ENCODE data around the gene RNF123.
"Not testable (repeated sequence)": the region's sequence is repeated elsewhere in the genome, so short reads cannot be mapped to it uniquely, and the experiment has no call there.

RNF123 gene

GRCh38 chr3:49733551-49733950 lies 44.2 kb downstream of the RNF123 start:
- Histone ChIP-seq H3K4me3 (ENCODE audit: low read depth in 1 of 5, low read length in 5 of 5) (no peak overlapping the region), H3K27me3 (ENCODE audit: control insufficient read depth in 5 of 5, insufficient read depth in 4 of 5, low read length in 5 of 5) (no peaks in the 10 kb centered on the region), H3K4me1 (ENCODE audit: control insufficient read depth in 5 of 5, insufficient read depth in 5 of 5, low read length in 5 of 5) (no peaks in the 10 kb centered on the region), H3K9me3 (ENCODE audit: control insufficient read depth in 5 of 5, low read length in 5 of 5) (no peaks in the 10 kb centered on the region), H3K9ac (ENCODE audit: low read length in 5 of 5) (no peak overlapping the region), H3K36me3 (ENCODE audit: control insufficient read depth in 5 of 5, insufficient read depth in 5 of 5, low read length in 5 of 5) (peaks cover 14 to 71% (median 61%) of the 10 kb centered on the region in 5 donors), H3K27ac (ENCODE audit: low read depth, low read length) (no peak overlapping the region)

DNA sequence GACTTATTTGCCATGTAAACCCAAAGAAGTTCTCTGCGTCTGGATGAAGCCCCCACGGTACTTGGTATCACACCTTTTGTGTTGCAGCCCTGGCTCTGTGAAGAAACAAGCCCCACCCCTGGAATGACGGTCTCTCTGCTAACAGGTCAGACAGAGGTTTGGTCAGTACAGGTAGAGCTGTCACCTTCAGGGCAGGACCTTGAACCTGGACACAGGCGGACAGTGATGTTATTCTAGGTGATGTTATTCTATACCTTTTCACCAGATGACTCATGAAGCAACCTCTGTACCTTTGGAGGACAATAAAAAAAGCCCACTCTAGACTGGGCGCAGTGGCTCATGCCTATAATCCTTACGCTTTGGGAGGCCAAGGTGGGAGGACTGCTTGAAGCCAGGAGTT lies 45.4 kb downstream of the RNF123 start:
- Histone ChIP-seq H3K27ac (ENCODE audit: low read depth, low read length) (no peak overlapping the region), H3K36me3 (ENCODE audit: control insufficient read depth in 5 of 5, insufficient read depth in 5 of 5, low read length in 5 of 5) (peaks cover 14 to 75% (median 61%) of the 10 kb centered on the region in 5 donors), H3K9ac (ENCODE audit: low read length in 5 of 5) (no peak overlapping the region), H3K4me1 (ENCODE audit: control insufficient read depth in 5 of 5, insufficient read depth in 5 of 5, low read length in 5 of 5) (no peaks in the 10 kb centered on the region), H3K9me3 (ENCODE audit: control insufficient read depth in 5 of 5, low read length in 5 of 5) (no peaks in the 10 kb centered on the region), H3K27me3 (ENCODE audit: control insufficient read depth in 5 of 5, insufficient read depth in 4 of 5, low read length in 5 of 5) (no peaks in the 10 kb centered on the region), H3K4me3 (ENCODE audit: low read depth in 1 of 5, low read length in 5 of 5) (no peak overlapping the region)

GRCh38 chr3:49738067-49738713 lies 48.8 kb downstream of the RNF123 start:
- H3K9ac ChIP-seq (ENCODE audit: low read length in 5 of 5), result no peak overlapping the region
- no peaks in the 10 kb centered on the region for H3K27me3 ChIP-seq (ENCODE audit: control insufficient read depth in 5 of 5, insufficient read depth in 4 of 5, low read length in 5 of 5)
- H3K36me3 ChIP-seq (ENCODE audit: control insufficient read depth in 5 of 5, insufficient read depth in 5 of 5, low read length in 5 of 5), result peaks cover 14 to 55% (median 37%) of the 10 kb centered on the region in 5 donors
- no peak overlapping the region for H3K4me3 ChIP-seq (ENCODE audit: low read depth in 1 of 5, low read length in 5 of 5)
- no peak overlapping the region for H3K27ac ChIP-seq (ENCODE audit: low read depth, low read length)
- no peaks in the 10 kb centered on the region for H3K4me1 ChIP-seq (ENCODE audit: control insufficient read depth in 5 of 5, insufficient read depth in 5 of 5, low read length in 5 of 5)
- H3K9me3 ChIP-seq (ENCODE audit: control insufficient read depth in 5 of 5, low read length in 5 of 5), result no peaks in the 10 kb centered on the region

- no peak overlapping the region for H3K27ac ChIP-seq (ENCODE audit: low read depth, low read length)
- H3K4me3 ChIP-seq (ENCODE audit: low read depth in 1 of 5, low read length in 5 of 5), result no peak overlapping the region
- H3K27me3 ChIP-seq (ENCODE audit: control insufficient read depth in 5 of 5, insufficient read depth in 4 of 5, low read length in 5 of 5), result no peaks in the 10 kb centered on the region
- H3K9ac ChIP-seq (ENCODE audit: low read length in 5 of 5), result no peak overlapping the region
- no peaks in the 10 kb centered on the region for H3K4me1 ChIP-seq (ENCODE audit: control insufficient read depth in 5 of 5, insufficient read depth in 5 of 5, low read length in 5 of 5)
- peaks cover 9 to 51% (median 27%) of the 10 kb centered on the region in 5 donors for H3K36me3 ChIP-seq (ENCODE audit: control insufficient read depth in 5 of 5, insufficient read depth in 5 of 5, low read length in 5 of 5)
- H3K9me3 ChIP-seq (ENCODE audit: control insufficient read depth in 5 of 5, low read length in 5 of 5), result no peaks in the 10 kb centered on the region
These were observed 51.1 kb downstream of the RNF123 start for GRCh38 chr3:49740427-49740826.

DNA sequence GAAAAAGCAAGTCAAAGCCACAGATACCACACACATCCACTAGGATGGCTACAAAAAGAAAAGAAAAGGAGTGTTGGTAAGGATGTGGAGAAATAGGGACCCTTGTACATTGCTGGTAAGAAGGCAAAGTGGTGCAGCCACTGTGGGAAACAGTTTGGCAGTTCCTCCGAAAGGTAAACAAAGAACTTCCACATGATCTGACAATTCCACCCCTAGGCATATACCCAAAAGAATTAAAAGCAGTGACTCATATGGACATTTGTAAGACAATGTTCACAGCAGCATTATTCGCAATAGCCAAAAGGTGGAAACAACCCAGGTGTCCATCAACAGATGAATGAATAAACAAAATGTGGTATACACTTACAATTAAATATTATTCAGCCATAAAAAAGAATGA lies 56.6 kb downstream of the RNF123 start:
- H3K4me3 ChIP-seq (ENCODE audit: low read depth in 1 of 5, low read length in 5 of 5), result no peak overlapping the region
- no peak overlapping the region for H3K9ac ChIP-seq (ENCODE audit: low read length in 5 of 5)
- H3K9me3 ChIP-seq (ENCODE audit: control insufficient read depth in 5 of 5, low read length in 5 of 5), result no peaks in the 10 kb centered on the region
- peaks cover 6 to 37% (median 20%) of the 10 kb centered on the region in 5 donors for H3K36me3 ChIP-seq (ENCODE audit: control insufficient read depth in 5 of 5, insufficient read depth in 5 of 5, low read length in 5 of 5)
- H3K27ac ChIP-seq (ENCODE audit: low read depth, low read length), result no peak overlapping the region
- H3K27me3 ChIP-seq (ENCODE audit: control insufficient read depth in 5 of 5, insufficient read depth in 4 of 5, low read length in 5 of 5), result no peaks in the 10 kb centered on the region
- no peaks in the 10 kb centered on the region for H3K4me1 ChIP-seq (ENCODE audit: control insufficient read depth in 5 of 5, insufficient read depth in 5 of 5, low read length in 5 of 5)

DNA sequence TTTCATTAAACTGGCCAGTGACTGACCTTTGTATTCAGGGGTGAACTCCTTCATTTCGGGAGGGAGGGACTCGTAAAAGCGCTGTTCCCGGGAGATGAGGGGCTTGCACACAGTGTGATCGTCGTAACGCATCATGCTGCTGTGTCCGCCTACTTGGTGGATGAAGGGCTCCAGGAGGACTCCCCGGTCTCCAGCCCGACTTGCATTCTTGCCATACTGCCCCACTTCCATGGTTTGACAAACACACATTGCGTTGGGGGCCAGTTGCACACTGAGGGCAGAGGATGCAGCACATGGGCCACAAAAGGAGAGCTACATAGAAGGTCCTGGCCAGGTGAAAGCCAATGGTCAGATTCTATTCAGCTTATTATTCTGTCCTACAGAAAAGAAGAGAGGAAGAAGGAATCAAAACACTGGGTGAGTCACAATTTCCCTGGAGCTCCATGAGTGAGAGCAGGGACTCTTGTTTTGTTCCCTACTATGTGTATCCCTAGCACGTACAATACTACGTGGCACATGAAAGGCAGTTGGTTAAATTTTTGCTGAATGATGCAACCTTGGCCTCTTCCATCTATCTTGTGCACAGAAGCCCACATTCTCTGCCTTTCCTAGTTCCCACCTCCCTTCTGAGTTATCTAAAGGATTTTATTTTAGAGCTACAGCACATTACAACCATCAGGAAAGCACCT lies 58.6 kb downstream of the RNF123 start:
- no peak overlapping the region for H3K27ac ChIP-seq (ENCODE audit: low read depth, low read length)
- H3K9ac ChIP-seq (ENCODE audit: low read length in 5 of 5), result no peak overlapping the region
- H3K9me3 ChIP-seq (ENCODE audit: control insufficient read depth in 5 of 5, low read length in 5 of 5), result no peaks in the 10 kb centered on the region
- H3K36me3 ChIP-seq (ENCODE audit: control insufficient read depth in 5 of 5, insufficient read depth in 5 of 5, low read length in 5 of 5), result peaks cover 6 to 33% (median 20%) of the 10 kb centered on the region in 5 donors
- H3K4me1 ChIP-seq (ENCODE audit: control insufficient read depth in 5 of 5, insufficient read depth in 5 of 5, low read length in 5 of 5), result no peaks in the 10 kb centered on the region
- H3K27me3 ChIP-seq (ENCODE audit: control insufficient read depth in 5 of 5, insufficient read depth in 4 of 5, low read length in 5 of 5), result no peaks in the 10 kb centered on the region
- H3K4me3 ChIP-seq (ENCODE audit: low read depth in 1 of 5, low read length in 5 of 5), result no peak overlapping the region

DNA sequence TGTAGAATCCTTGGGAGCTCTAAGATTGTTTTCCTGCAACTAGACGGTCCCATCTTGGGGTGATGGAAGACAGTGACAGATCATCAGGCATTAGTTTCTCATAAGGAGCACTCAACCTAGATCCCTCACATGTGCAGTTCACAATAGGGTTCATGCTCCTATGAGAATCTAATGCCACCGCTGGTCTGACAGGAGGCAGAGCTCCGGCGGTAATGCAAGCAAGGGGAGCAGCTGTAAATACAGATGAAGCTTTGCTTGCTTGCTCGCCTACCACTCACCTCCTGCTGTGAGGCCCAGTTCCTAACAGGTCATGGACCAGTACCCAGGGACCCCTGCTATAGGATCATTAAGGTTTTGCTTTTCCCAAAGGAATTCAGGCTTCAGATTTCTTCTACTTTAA lies 59.5 kb downstream of the RNF123 start:
- H3K4me3 ChIP-seq (ENCODE audit: low read depth in 1 of 5, low read length in 5 of 5); H3K27ac ChIP-seq (ENCODE audit: low read depth, low read length); H3K27me3 ChIP-seq (ENCODE audit: control insufficient read depth in 5 of 5, insufficient read depth in 4 of 5, low read length in 5 of 5); H3K9me3 ChIP-seq (ENCODE audit: control insufficient read depth in 5 of 5, low read length in 5 of 5); H3K9ac ChIP-seq (ENCODE audit: low read length in 5 of 5); H3K4me1 ChIP-seq (ENCODE audit: control insufficient read depth in 5 of 5, insufficient read depth in 5 of 5, low read length in 5 of 5): not testable (repeated sequence)
- H3K36me3 ChIP-seq (ENCODE audit: control insufficient read depth in 5 of 5, insufficient read depth in 5 of 5, low read length in 5 of 5), result peaks cover 6 to 26% (median 19%) of the 10 kb centered on the region in 5 donors

- H3K4me3 ChIP-seq (ENCODE audit: low read depth in 1 of 5, low read length in 5 of 5), result no peak overlapping the region
- no peak overlapping the region for H3K27ac ChIP-seq (ENCODE audit: low read depth, low read length)
- peaks cover 0 to 8% (median 0%) of the 10 kb centered on the region in 5 donors for H3K4me1 ChIP-seq (ENCODE audit: control insufficient read depth in 5 of 5, insufficient read depth in 5 of 5, low read length in 5 of 5)
- no peaks in the 10 kb centered on the region for H3K27me3 ChIP-seq (ENCODE audit: control insufficient read depth in 5 of 5, insufficient read depth in 4 of 5, low read length in 5 of 5)
- H3K9ac ChIP-seq (ENCODE audit: low read length in 5 of 5), result no peak overlapping the region
- no peaks in the 10 kb centered on the region for H3K9me3 ChIP-seq (ENCODE audit: control insufficient read depth in 5 of 5, low read length in 5 of 5)
- H3K36me3 ChIP-seq (ENCODE audit: control insufficient read depth in 5 of 5, insufficient read depth in 5 of 5, low read length in 5 of 5), result peaks cover 5 to 21% (median 19%) of the 10 kb centered on the region in 5 donors
These were observed 60.7 kb downstream of the RNF123 start for GRCh38 chr3:49750056-49750455.

- Histone ChIP-seq H3K9me3 (ENCODE audit: control insufficient read depth in 5 of 5, low read length in 5 of 5) (no peaks in the 10 kb centered on the region), H3K4me1 (ENCODE audit: control insufficient read depth in 5 of 5, insufficient read depth in 5 of 5, low read length in 5 of 5) (peaks cover 0 to 8% (median 0%) of the 10 kb centered on the region in 5 donors), H3K27me3 (ENCODE audit: control insufficient read depth in 5 of 5, insufficient read depth in 4 of 5, low read length in 5 of 5) (no peaks in the 10 kb centered on the region), H3K36me3 (ENCODE audit: control insufficient read depth in 5 of 5, insufficient read depth in 5 of 5, low read length in 5 of 5) (peaks cover 2 to 16% (median 15%) of the 10 kb centered on the region in 5 donors), H3K9ac (ENCODE audit: low read length in 5 of 5) (no peak overlapping the region), H3K27ac (ENCODE audit: low read depth, low read length) (no peak overlapping the region), H3K4me3 (ENCODE audit: low read depth in 1 of 5, low read length in 5 of 5) (no peak overlapping the region)
These were observed 62.1 kb downstream of the RNF123 start for GRCh38 chr3:49751501-49751900.

GRCh38 chr3:49754536-49754935 lies 65.2 kb downstream of the RNF123 start:
- Histone ChIP-seq H3K27ac (ENCODE audit: low read depth, low read length) (no peak overlapping the region), H3K36me3 (ENCODE audit: control insufficient read depth in 5 of 5, insufficient read depth in 5 of 5, low read length in 5 of 5) (peaks cover 0 to 4% (median 0%) of the 10 kb centered on the region in 5 donors), H3K9me3 (ENCODE audit: control insufficient read depth in 5 of 5, low read length in 5 of 5) (no peaks in the 10 kb centered on the region), H3K9ac (ENCODE audit: low read length in 5 of 5) (no peak overlapping the region), H3K27me3 (ENCODE audit: control insufficient read depth in 5 of 5, insufficient read depth in 4 of 5, low read length in 5 of 5) (no peaks in the 10 kb centered on the region), H3K4me3 (ENCODE audit: low read depth in 1 of 5, low read length in 5 of 5) (no peak overlapping the region), H3K4me1 (ENCODE audit: control insufficient read depth in 5 of 5, insufficient read depth in 5 of 5, low read length in 5 of 5) (peaks cover 0 to 16% (median 8%) of the 10 kb centered on the region in 5 donors)
